Measurements from ENCODE around the gene USP24.
"Not testable (repeated sequence)": the region's sequence is repeated elsewhere in the genome, so short reads cannot be mapped to it uniquely, and the experiment has no call there.

Gene USP24

GRCh38 chr1:55231745-55232144 lies 16.6 kb upstream of the USP24 start:
- no peak for DNase-seq

- no peak for DNase-seq
Observed at GRCh38 chr1:55230659-55231058, 15.5 kb upstream of the USP24 start.

GRCh38 chr1:55229726-55230125 lies 14.6 kb upstream of the USP24 start:
- not testable (repeated sequence) for DNase-seq

- DNase-seq, result no peak
Observed at GRCh38 chr1:55225228-55225627, 10.1 kb upstream of the USP24 start.

GRCh38 chr1:55224729-55225128 lies 9.6 kb upstream of the USP24 start:
- no peak for DNase-seq

GRCh38 chr1:55222152-55222551 lies 7.0 kb upstream of the USP24 start:
- no peak for DNase-seq

- DNase-seq, result no peak
Observed at GRCh38 chr1:55217226-55217986, 2.2 kb upstream of the USP24 start.

- no peak for DNase-seq
Observed at GRCh38 chr1:55216096-55216495, 932 bp upstream of the USP24 start.

- DNase-seq, result no peak
Observed at GRCh38 chr1:55214934-55215193, 300 bp downstream of the USP24 start.

- no peak for DNase-seq
Observed at GRCh38 chr1:55214212-55214933, 791 bp downstream of the USP24 start.

GRCh38 chr1:55213885-55214211 lies 1.3 kb downstream of the USP24 start:
- no peak for DNase-seq

- DNase-seq, result no peak
Observed at GRCh38 chr1:55213151-55213884, 1.8 kb downstream of the USP24 start.

GRCh38 chr1:55212349-55213150 lies 2.6 kb downstream of the USP24 start:
- DNase-seq, result no peak

- DNase-seq, result no peak
Observed at GRCh38 chr1:55211863-55212262, 3.3 kb downstream of the USP24 start.

- no peak for DNase-seq
Observed at GRCh38 chr1:55210990-55211801, 4.0 kb downstream of the USP24 start.

- no peak for DNase-seq
Observed at GRCh38 chr1:55209247-55209646, 5.9 kb downstream of the USP24 start.

- DNase-seq, result no peak
Observed at GRCh38 chr1:55206210-55206609, 9.0 kb downstream of the USP24 start.

- DNase-seq, result no peak
Observed at GRCh38 chr1:55204997-55205396, 10.2 kb downstream of the USP24 start.

GRCh38 chr1:55203064-55203463 lies 12.1 kb downstream of the USP24 start:
- DNase-seq, result no peak

- no peak for DNase-seq
Observed at GRCh38 chr1:55200667-55201066, 14.5 kb downstream of the USP24 start.

- DNase-seq, result not testable (repeated sequence)
Observed at GRCh38 chr1:55199735-55200134, 15.4 kb downstream of the USP24 start.

- DNase-seq, result no peak
Observed at GRCh38 chr1:55198044-55198443, 17.1 kb downstream of the USP24 start.

GRCh38 chr1:55197099-55197498 lies 18.1 kb downstream of the USP24 start:
- DNase-seq, result no peak
